Memory B cell (primary cell): Measurements from ENCODE around the gene KRT4.

Source experiments
- ATAC-seq: fragments of 150-1000 bp; cut with Tn5 transposase; 2 replicates; pipeline ENCODE4 v1.10.0; 2021; ENCODE audit warnings: low read depth, mild to moderate bottlenecking, moderate library complexity
- DNase-seq, 2 donors: peaks; one replicate each; pipeline ENCODE4 v3.0.0; 2022; ENCODE audit warnings: low spot score in 2 of 2
- H3K27ac Mint-ChIP-seq: one replicate; pipeline ENCODE4 v1.8.0; 2022; ENCODE audit warnings: mild to moderate bottlenecking, moderate library complexity, mixed read lengths
- H3K27me3 Mint-ChIP-seq: one replicate; pipeline ENCODE4 v1.8.0; 2022; ENCODE audit warnings: mixed read lengths
- H3K36me3 Mint-ChIP-seq: one replicate; pipeline ENCODE4 v1.8.0; 2022; ENCODE audit warnings: mild to moderate bottlenecking, mixed read lengths
- H3K4me1 Mint-ChIP-seq: one replicate; pipeline ENCODE4 v1.8.0; 2022; ENCODE audit warnings: mixed read lengths
- H3K4me3 Mint-ChIP-seq: one replicate; pipeline ENCODE4 v1.8.0; 2022; ENCODE audit warnings: mild to moderate bottlenecking, moderate library complexity, mixed read lengths
- H3K9me3 Mint-ChIP-seq: one replicate; pipeline ENCODE4 v1.8.0; 2022; ENCODE audit warnings: mixed read lengths

Gene KRT4

DNA sequence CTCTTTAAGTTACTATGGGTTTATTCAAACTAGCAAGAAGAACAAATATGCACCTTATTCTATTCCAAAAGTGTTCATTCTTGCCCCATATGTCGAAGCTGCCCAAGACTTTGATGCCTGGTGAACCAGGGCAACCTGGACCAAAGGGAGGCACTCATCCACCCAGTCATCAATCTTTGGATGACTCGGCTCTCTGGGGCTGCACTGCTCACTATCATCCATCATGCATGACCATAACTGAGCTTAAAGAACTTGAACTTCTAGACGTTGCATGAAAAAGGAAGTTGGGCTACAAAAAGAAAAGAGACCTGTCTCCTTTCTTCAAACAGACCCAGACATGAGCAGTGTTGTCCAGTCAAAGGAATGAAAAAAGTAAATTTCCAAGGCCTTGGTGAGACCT, 1.2 kb downstream of the KRT4 start:
- Mint-ChIP-seq H3K4me1 (no peaks in the 10 kb centered on the region), H3K36me3 (no peaks in the 10 kb centered on the region), H3K27me3 (peaks cover 14% of the 10 kb centered on the region), H3K9me3 (no peaks in the 10 kb centered on the region), H3K4me3 (no peak overlapping the region), H3K27ac (no peak overlapping the region)
- ATAC-seq (no peak), DNase-seq (no peak)

DNA sequence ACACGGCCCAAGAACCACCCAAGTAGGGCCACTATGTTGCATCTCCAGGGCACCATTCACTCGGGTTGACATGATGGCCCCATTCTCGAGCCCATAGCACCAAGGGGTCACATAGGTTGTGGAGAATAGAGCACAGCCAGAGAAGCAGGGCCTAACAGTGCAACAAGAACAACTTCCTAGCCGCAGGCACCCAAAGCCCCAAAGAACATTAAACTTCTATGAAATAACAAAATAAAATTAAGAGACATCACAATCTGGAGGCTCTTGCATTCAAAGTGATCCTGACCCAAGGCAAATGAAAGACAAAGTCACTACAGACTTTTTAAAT, 1.9 kb downstream of the KRT4 start:
- H3K36me3 Mint-ChIP-seq: no peaks in the 10 kb centered on the region
- H3K4me1 Mint-ChIP-seq: no peaks in the 10 kb centered on the region
- no peak overlapping the region for H3K27ac Mint-ChIP-seq
- DNase-seq: no peak
- no peak overlapping the region for H3K4me3 Mint-ChIP-seq
- ATAC-seq: no peak
- H3K9me3 Mint-ChIP-seq: no peaks in the 10 kb centered on the region
- peaks cover 12% of the 10 kb centered on the region for H3K27me3 Mint-ChIP-seq

- no peaks in the 10 kb centered on the region for H3K4me1 Mint-ChIP-seq
- H3K36me3 Mint-ChIP-seq: no peaks in the 10 kb centered on the region
- H3K27ac Mint-ChIP-seq: no peak overlapping the region
- peaks cover 15% of the 10 kb centered on the region for H3K27me3 Mint-ChIP-seq
- H3K4me3 Mint-ChIP-seq: no peak overlapping the region
- ATAC-seq: no peak
- no peak for DNase-seq
- no peaks in the 10 kb centered on the region for H3K9me3 Mint-ChIP-seq
Observed at GRCh38 chr12:52811191-52812072, 2.5 kb downstream of the KRT4 start.

- no peak overlapping the region for H3K4me3 Mint-ChIP-seq
- H3K4me1 Mint-ChIP-seq: no peaks in the 10 kb centered on the region
- H3K36me3 Mint-ChIP-seq: no peaks in the 10 kb centered on the region
- no peak overlapping the region for H3K27ac Mint-ChIP-seq
- DNase-seq (no peak), ATAC-seq (no peak)
- H3K27me3 Mint-ChIP-seq: peaks cover 18% of the 10 kb centered on the region
- no peaks in the 10 kb centered on the region for H3K9me3 Mint-ChIP-seq
Observed at GRCh38 chr12:52810554-52810953, 3.4 kb downstream of the KRT4 start.

DNA sequence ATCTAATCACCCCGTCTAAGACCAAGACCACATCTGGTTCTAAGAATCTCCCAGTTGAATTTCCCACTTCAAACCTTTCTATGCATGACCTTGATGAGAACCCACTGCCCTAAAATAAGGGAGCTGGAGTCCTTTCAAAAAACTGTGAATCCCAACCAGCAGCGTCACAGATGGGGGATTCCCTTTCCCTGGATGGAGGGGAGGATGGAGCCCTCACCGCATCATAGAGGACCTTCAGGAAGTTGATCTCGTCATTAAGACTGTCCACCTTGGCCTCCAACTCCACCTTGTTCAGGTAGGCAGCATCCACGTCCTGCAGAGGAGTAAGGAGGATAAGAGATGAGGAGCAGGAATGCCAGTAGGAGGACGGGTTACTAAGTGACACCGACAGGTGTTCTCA, 4.8 kb downstream of the KRT4 start:
- ATAC-seq (no peak), DNase-seq (no peak)
- H3K9me3 Mint-ChIP-seq: no peaks in the 10 kb centered on the region
- H3K36me3 Mint-ChIP-seq: no peaks in the 10 kb centered on the region
- H3K4me1 Mint-ChIP-seq: no peaks in the 10 kb centered on the region
- no peak overlapping the region for H3K4me3 Mint-ChIP-seq
- peaks cover 15% of the 10 kb centered on the region for H3K27me3 Mint-ChIP-seq
- H3K27ac Mint-ChIP-seq: no peak overlapping the region

- H3K4me1 Mint-ChIP-seq: no peaks in the 10 kb centered on the region
- peaks cover 16% of the 10 kb centered on the region for H3K27me3 Mint-ChIP-seq
- DNase-seq: no peak
- no peaks in the 10 kb centered on the region for H3K9me3 Mint-ChIP-seq
- no peak overlapping the region for H3K27ac Mint-ChIP-seq
- H3K36me3 Mint-ChIP-seq: no peaks in the 10 kb centered on the region
- no peak overlapping the region for H3K4me3 Mint-ChIP-seq
- no peak for ATAC-seq
Observed at GRCh38 chr12:52808573-52809160, 5.2 kb downstream of the KRT4 start.

DNA sequence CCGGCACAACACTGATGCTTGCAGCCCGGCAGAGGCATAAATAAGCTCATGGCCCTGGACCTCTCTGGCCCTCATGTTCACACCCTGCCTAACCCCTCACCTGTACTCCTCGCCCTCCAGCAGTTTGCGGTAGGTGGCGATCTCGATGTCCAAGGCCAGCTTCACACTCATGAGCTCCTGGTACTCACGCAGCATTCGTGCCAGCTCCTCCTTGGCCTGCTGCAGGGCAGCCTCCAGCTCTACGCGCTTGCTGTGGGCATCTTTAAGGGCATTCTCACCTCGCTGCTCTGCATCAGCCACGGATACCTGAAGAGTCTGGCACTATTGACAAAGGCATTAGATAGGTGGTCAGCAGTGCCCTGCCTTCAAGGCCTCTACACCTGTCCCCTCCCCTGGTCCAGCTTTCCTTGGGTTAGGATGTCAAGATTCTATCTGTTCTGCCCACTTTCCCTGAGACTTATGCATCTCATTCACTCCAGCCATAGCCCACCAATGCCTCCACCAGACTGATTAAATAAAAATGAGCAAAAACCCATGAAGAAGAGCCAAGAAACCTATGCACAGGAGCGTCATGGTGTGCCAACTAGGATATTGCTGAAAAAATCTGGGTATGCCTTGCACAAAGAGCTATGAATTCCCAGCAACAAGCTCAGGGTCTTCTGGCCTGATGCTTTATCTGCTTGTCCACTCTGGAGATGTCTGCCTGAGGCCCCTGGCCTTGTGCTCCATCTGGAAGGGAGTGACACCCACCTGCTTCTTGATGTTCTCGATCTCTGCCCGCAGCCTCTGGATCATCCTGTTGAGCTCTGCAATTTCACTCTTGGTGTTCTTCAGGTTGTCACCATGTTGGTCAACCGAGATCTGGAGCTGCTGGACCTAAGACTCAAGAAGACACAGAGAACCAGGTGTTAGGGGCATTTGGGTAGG, 6.1 kb downstream of the KRT4 start:
- peaks cover 18% of the 10 kb centered on the region for H3K27me3 Mint-ChIP-seq
- ATAC-seq: no peak
- H3K27ac Mint-ChIP-seq: no peak overlapping the region
- no peaks in the 10 kb centered on the region for H3K36me3 Mint-ChIP-seq
- no peak for DNase-seq
- no peaks in the 10 kb centered on the region for H3K9me3 Mint-ChIP-seq
- H3K4me3 Mint-ChIP-seq: no peak overlapping the region
- no peaks in the 10 kb centered on the region for H3K4me1 Mint-ChIP-seq

DNA sequence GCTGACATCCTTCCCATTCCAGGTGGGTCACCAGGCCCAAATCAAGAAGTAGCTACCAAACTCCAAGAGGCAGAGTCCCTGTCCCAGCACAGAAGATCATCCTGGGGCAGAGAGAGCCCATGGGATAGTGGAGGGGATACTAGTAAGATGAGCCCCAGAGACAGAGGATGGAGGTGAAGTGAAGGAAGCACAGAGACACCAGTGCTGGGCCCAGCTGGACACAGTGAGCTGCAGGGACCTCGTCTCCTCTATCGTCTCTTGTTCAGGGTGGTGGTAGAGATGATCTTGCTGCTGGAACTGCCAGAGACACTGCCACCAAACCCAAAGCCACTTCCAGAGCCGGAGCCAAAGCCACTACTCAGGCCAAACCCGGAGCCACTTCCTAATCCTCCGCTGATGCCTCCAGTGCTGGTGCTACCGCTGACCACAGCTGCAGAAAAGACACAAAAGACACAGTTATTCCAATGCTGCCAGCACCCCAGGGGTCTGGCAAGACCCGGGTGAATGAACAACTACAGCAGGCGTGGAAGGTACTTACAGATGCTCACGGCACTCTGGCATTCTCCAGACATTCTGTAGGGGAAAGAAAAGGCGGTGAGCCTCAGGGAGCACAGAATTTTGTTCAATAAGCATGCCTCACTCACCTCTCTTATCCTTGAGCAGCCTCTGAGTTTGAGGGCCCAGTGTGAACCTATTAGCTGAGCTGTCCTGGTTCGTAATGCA, 6.9 kb downstream of the KRT4 start:
- no peaks in the 10 kb centered on the region for H3K9me3 Mint-ChIP-seq
- no peaks in the 10 kb centered on the region for H3K4me1 Mint-ChIP-seq
- H3K27me3 Mint-ChIP-seq: peaks cover 21% of the 10 kb centered on the region

DNA sequence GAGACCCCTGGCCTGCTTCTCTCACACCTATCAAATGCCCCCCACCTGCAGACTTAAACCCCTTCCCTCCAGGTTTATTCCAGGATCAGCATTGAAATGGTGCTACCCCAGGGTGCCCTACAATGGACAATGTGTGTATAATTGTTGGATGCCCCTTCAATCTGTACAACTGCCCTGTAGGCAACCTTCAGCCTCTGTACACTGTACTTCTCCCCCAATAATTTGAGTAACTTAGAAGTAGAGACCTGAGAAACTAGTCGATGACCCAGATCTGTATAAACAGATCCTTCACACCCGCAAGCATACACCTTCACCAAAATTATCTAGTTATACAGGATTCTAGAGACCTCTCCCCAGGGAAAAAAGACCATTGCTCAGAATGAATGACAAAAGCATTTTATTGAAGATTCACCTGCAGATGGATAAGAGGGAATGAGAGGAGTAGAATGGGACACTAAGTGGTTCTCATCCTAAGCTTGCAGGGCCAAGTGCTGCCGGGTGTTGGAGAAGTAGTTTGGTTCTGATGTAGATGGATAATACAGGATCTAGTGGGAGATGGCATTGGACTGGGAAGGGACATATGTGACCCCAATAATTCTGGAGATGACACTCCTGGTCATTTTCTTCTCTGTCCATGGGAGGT, 7.6 kb downstream of the KRT4 start:
- H3K27me3 Mint-ChIP-seq: peaks cover 21% of the 10 kb centered on the region
- H3K27ac Mint-ChIP-seq: no peak overlapping the region
- H3K9me3 Mint-ChIP-seq: no peaks in the 10 kb centered on the region
- H3K4me3 Mint-ChIP-seq: no peak overlapping the region
- ATAC-seq (no peak), DNase-seq (no peak)
- no peaks in the 10 kb centered on the region for H3K4me1 Mint-ChIP-seq
- no peaks in the 10 kb centered on the region for H3K36me3 Mint-ChIP-seq

More for the DNA sequence above, 6.9 kb downstream of the KRT4 start:
- no peak overlapping the region for H3K27ac Mint-ChIP-seq
- no peaks in the 10 kb centered on the region for H3K36me3 Mint-ChIP-seq
- DNase-seq (no peak), ATAC-seq (no peak)
- H3K4me3 Mint-ChIP-seq: no peak overlapping the region

DNA sequence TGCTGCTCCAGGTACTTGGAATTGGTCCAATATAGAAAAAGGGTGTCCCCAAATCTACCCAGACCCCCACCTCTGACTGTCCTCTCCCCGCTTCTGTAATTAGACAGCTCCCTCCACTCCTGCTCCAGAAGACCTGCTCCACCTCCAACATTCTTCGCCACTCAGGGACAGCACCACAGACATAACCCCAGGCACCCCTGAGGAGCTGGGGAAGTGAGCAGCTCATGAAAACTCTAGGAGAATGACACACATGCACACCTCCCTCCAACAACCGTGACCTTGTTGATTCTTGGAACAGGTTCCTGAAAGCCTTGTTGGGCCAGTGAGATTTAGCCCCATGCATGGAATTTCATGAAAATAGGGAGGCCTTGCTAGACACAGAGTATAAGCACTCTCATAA, 8.2 kb downstream of the KRT4 start:
- H3K9me3 Mint-ChIP-seq: no peaks in the 10 kb centered on the region
- no peak overlapping the region for H3K27ac Mint-ChIP-seq
- peaks cover 21% of the 10 kb centered on the region for H3K27me3 Mint-ChIP-seq
- ATAC-seq (no peak), DNase-seq (no peak)
- H3K4me1 Mint-ChIP-seq: no peaks in the 10 kb centered on the region
- H3K4me3 Mint-ChIP-seq: no peak overlapping the region
- no peaks in the 10 kb centered on the region for H3K36me3 Mint-ChIP-seq

DNA sequence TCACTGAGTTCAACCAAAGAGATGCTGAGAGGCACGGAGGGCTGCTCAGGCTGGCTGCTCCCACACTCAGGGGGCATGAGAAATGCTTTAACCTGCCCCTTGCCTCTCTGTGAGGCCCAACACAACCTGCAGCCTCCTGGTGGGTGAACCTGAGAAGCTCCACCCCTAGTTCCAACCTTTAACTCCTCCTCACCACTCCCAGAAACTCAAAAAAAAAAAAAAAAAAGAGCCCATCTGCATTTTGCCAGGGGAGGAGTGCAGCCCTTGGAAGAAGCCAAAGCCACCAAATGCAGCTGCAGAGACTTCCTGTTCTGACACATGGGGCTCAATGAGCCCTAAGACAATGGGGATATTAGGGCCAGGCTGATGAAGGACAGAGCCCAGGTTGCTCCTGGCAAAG, 8.9 kb downstream of the KRT4 start:
- ATAC-seq (no peak), DNase-seq (no peak)
- Mint-ChIP-seq H3K36me3 (no peaks in the 10 kb centered on the region), H3K27ac (no peak overlapping the region), H3K4me1 (no peaks in the 10 kb centered on the region), H3K4me3 (no peak overlapping the region), H3K9me3 (no peaks in the 10 kb centered on the region), H3K27me3 (peaks cover 24% of the 10 kb centered on the region)

- Mint-ChIP-seq H3K36me3 (no peaks in the 10 kb centered on the region), H3K4me1 (no peaks in the 10 kb centered on the region), H3K9me3 (no peaks in the 10 kb centered on the region), H3K27me3 (peaks cover 21% of the 10 kb centered on the region), H3K27ac (no peak overlapping the region), H3K4me3 (no peak overlapping the region)
- ATAC-seq (no peak), DNase-seq (no peak)
Observed at GRCh38 chr12:52802442-52802841, 11.5 kb downstream of the KRT4 start.

DNA sequence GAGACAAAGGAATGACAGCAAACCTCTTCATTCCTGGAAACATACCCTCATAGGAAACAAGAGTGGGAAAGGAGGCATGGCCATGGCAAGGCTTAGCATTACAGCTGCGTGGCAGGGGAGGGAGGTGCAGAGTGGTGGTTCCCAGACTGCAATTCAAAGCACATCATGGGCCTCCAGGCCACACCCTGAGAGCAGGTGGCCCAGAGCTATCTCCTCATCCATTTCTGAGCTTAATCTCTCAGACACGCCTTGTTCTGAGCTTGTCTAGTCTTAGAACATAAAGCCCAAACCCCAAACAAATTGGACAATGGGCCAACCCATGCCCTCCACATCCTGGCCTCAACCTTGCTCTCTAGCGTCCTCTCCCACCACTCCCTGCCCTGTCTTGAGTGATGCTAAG, 12.1 kb downstream of the KRT4 start:
- H3K27ac Mint-ChIP-seq: no peak overlapping the region

More for the DNA sequence above, 12.1 kb downstream of the KRT4 start:
- Mint-ChIP-seq H3K4me1 (no peaks in the 10 kb centered on the region), H3K9me3 (no peaks in the 10 kb centered on the region), H3K4me3 (no peak overlapping the region), H3K36me3 (no peaks in the 10 kb centered on the region), H3K27me3 (peaks cover 21% of the 10 kb centered on the region)
- ATAC-seq: no peak
- no peak for DNase-seq
